Right renal pelvis (tissue), 4 donors: ENCODE measurements around the gene SECTM1. TPM values are rescaled to one million over a fixed set of nuclear protein-coding genes. Genes with fewer than 3 reads are reported as not detected.

ENCODE experiments used
- DNase-seq, 4 donors: peaks; one replicate each; pipeline ENCODE4 v3.0.0-alpha.2; 2013; ENCODE audit warnings: low read depth in 4 of 4, low spot score in 3 of 4, missing footprints in 1 of 4
- polyA plus RNA-seq, 4 donors: library from polyadenylated mRNA; unstranded; fragments of 120-200 nt; gene quantifications; one replicate each; pipeline ENCODE4 v1.2.1, GENCODE V29; 2013; ENCODE audit not compliant: insufficient read length in 4 of 4

SECTM1 gene
- polyA plus RNA-seq, 4 donors, result 1.3 to 2.4 (median 1.5) TPM

DNA sequence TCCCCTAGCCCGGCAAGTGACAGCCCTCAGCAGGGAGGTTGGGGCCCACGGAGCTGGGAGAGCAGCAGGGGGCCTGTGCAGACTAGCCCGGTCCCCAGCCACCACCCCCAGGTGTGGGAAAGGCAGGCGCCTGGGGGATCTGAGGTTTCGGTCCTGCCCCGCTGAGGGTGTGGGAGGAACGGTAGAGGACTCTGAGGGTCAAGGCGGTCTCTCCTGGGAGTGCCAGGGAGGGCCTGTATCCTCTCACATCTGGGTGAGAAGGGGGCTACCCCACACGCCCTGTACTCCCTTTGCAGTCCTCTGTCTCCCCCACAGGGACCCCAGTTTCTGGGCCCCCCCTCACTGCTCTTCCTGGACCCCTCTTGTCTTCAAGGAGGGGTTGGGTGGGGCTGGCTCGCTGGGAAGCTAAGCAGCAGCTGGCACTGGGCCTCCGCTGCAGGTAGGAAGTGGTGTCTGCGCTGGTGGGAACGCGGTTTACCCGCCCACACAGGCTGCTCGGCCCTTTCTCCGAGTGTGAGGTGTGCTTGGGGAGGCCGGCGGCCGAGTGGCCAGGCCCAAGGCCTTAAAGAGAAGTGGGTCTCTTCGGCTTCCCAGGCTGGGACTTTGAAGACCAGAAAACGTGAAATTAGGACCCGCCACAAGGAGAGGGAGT is 31.5 kb downstream of the SECTM1 start:
- DNase-seq, result no peak

DNA sequence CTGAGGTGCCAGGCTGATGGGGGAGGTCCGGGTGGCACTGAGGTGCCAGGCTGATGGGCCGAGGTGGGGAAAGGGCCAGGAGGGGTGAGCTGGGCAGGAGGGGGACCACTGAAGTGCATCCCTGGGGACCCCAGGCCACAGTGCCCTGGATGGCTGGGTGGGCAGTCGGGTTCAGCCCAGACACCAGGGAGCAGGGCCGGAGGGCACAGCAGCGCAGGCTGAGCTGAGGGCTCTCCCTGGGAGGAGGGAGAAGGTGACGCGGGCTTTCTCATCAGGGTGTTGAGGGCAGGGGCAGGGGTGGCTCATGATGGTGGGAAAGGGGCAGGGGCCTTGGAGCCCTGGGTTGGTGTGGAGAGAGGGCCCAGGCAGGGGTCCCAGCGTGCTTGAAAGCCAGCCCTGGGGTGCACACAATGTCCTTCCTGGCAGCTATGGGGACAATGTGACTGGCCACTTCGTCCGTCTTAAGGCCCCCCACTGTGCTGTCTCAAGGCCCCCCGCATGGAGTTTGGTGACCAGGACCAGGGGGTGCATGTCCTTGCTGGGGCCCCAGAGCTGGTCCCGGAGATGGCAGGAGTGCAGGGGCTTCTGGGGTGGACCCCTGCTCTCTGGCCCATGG is 32.2 kb downstream of the SECTM1 start:
- no peak for DNase-seq

DNA sequence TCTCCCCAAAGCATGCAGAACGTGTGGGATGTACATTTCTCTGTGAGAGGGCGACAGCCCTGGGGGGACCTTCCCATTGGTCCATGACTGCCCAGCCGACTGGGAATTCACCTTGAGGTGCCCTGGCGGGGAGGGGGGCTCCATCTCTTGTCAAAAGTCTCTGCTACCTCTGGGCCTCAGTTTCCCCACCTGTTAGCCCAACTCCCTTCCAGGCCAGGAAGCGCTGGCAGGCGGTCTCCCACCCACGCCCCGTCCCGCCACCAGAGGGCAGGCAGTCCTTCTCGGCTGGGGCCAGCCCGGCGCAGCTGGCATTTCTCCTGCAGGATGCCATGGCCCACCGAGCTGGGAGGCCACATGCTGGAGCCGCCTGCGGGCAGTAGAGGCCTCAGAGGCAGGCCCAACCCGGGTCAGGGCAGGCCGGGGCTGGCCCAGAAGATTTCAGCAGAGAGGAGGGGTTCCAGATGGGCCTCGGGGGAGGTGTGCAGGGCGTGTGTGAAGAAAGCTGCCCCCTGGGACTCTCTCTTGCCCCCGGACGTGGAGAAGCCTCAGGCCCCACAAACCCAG is 32.8 kb downstream of the SECTM1 start:
- no peak for DNase-seq

DNA sequence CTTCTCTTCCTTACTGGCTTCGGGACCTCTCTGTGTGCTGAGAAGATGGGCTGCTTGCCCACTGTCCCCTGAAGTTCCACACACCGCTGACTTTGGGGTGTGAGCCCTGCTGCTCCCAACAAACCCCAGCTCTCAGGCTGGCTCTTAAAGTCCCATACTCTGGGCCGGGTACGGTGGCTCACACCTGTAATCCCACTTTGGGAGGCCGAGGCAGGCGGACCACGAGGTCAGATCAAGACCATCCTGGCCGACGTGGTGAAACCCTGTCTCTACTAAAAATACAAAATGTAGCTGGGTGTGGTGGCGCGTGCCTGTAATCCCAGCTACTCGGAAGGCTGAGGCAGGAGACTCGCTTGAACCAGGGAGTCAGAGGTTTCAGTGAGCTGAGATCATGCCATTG is 33.3 kb downstream of the SECTM1 start:
- DNase-seq, result no peak

DNA sequence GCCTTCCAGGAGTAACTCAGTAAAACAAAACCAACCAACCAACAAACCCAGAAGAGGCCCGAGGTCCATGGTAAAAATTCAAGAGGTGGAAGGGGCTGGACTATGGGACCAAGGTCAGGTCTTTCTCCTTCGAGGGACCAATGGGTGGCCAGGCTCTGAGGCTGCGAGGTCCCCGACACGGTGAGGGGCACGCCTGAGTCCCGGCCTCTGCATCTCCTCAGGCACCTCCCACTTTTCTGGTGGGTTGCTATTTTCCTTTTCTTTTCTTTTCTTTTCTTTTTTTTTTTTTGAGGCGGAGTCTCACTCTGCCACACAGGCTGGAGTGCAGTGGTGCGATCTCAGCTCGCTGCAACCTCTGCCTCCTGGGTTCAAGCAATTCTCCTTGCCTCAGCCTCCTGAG is 34.1 kb downstream of the SECTM1 start:
- no peak for DNase-seq

DNA sequence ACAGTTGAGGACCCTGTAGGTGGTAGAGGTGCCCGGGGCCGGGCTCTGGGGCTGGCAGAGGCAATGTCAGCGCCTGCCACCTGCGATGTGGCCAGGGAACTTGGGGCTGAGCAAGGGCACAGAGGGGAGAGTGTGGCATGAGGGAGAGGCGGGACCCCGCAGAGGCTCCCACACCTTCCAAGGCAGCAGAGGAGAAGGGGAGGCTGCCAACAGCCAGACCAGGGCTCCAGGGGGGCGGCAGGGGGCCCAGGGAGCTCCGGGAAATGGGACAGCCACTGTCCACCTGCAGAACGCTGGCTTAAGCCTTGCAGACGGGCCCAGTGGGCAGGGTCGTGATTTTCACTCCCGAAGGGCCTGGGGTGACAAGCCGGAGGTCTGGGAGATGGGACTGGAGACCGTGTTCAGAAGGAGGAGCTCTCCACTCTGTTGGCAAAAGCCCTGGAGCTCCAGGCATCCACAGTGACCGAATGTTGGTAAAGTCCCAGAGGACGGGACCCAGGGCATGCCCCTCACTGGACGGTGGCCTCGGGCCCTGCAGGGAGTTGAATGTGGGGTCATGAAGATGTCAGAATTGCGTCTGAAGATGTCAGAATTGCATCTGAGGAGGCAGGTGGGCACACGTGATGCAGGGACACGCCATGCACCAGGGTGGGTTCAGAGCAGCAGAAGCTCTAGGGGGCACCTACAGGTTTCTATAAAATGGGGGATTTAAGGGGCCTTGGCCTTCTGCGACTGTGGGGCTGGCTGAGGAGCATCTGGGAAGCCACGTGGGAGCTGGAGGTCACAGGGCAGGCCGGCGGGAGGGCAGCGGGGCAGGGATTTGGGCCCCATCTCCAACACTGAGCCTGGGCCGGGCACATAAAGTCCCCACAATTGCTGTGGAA is 34.8 kb downstream of the SECTM1 start:
- no peak for DNase-seq

DNA sequence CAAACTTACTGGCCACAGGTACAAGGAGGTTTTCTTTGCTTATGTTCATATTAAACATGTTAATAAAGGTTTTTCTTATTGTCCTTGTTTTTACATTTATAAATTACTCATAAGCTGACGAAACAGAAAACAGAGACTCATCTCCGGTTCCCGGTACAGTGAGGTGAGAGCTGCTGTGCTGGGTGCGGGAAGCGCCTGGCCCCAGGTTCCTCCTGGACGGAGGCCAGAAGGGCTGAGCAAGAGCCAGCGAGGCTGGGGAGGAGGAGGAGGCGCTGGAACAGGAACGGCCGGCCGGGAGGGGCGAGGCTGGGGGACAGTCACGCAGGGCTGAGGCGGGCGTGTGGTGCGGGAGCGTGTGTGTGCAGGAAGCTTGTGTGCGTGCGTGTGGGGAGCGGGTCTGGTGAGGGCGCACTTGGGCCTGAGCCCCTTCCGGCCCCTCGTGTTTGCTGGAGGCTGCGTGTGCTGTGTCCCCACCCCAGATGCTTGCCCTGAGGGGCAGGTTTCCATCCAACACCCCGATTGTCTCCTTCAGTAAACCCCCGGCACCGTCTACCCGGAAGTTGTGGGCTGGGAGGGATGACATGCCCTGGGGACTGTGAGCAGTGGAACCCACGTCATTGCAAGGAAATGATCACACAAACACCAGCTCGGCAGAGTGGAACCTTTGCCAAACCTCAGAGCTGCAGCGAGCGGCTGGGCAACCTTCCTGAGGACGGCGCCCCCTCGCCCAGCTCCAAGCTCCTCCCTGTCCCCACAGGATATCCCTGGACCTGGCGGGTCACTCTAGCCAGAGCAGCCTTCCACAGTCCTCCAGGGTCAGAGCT is 35.6 kb downstream of the SECTM1 start:
- no peak for DNase-seq

DNA sequence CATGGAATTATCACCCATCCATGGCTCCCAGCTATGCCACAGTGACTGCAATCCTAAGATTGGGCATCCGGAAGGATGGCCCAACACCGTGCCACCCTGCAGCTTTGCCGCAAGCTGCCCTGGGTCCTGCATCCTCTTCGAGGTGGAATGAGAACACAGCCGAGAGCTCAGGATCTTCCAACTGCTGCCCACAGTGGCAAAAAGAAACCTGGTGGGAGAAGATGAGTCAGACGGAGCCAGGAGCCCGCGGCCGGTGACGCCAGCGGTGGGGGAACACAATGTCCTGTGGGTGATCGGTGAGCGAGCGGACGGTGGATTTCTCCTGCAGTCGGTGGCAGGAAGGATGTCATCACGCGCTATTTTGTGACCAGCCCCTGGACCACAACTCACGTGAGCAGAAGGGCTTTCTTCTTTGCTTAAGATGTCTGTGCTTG is 36.3 kb downstream of the SECTM1 start:
- DNase-seq, result no peak

DNA sequence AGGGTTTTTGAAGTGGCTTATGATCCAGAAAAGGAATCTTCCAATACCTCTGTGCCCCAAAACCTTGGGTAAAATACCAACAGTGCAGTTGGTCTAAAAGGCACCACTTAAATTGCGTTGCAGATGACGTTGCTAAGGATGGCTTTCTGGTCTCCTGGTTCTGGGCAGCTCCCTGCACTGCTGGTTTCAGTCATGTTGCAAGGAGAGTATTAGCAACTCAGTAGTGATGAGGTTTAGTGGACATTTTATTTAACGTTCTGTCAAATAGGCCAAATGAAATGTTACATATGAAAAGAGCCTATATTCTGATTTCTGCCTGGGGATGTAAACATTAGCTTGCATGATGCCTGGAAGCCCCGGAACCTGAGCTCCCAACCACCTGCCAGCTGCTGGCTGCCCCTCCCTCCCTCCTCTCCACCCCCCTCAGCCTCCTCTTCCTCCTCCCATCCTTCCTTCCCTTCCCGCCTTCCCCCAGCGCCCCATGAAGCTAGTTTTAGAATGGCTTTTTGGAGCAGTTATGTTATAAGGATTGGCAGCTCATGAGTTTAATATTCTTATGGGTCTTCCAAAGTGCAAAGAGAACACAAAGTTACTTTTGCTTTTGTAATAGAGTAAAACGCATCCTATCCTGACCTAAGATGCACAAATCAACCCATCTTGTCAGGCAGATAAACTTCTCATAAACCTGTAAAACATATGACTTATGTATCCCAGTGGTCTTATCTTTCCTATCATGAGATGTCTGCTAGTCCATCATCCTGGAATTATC is 36.9 kb downstream of the SECTM1 start:
- DNase-seq, result no peak

DNA sequence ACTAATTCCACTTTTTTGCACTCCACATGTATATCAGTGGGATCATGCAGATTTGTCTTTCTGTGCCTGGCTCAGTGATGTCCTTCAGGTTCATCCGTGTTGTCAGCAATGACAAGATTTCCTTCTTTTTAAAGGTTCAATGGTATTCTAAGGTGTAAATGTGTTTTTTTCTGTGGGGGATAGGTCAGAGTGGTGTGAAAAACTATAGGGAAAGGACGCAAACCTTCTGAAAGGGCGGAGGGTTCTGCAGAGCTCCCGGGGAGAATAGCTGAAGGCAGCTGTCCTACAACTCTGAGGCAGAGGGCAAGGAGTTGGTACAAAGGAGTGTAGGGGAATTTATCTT is 38.1 kb downstream of the SECTM1 start:
- DNase-seq, result no peak

DNA sequence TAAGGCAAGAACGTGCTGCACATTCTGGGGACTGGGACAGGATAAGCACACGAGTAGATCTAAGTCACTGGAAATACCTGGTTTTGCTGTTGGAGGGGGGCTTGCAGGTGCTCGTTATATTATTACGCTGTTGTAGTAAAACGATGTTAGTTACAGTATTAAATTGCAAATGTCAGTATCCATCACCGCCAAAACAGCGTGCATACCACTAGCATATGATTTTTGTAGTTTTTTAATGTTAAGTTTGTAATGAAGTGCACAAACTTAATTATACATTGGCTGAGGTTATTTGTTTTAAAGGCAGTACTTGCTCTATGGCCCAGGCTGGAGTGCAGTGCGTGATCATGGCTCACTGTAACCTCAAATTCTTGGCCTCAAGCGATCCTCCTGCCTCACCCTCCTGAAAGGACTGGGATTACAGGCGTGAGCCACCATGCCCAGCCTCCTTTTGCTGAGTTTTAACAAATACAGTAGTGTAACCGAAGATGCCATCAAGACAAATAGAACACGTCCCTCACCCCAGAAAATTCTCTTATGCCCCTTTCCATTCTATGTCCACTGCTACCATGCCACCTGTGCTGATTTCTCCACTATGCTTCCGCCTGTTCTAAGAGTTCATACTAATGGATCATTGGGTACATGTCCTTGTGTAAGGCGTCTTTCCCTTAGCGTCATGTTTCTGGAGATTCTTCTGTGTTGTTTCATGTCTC is 39.3 kb downstream of the SECTM1 start:
- no peak for DNase-seq

DNA sequence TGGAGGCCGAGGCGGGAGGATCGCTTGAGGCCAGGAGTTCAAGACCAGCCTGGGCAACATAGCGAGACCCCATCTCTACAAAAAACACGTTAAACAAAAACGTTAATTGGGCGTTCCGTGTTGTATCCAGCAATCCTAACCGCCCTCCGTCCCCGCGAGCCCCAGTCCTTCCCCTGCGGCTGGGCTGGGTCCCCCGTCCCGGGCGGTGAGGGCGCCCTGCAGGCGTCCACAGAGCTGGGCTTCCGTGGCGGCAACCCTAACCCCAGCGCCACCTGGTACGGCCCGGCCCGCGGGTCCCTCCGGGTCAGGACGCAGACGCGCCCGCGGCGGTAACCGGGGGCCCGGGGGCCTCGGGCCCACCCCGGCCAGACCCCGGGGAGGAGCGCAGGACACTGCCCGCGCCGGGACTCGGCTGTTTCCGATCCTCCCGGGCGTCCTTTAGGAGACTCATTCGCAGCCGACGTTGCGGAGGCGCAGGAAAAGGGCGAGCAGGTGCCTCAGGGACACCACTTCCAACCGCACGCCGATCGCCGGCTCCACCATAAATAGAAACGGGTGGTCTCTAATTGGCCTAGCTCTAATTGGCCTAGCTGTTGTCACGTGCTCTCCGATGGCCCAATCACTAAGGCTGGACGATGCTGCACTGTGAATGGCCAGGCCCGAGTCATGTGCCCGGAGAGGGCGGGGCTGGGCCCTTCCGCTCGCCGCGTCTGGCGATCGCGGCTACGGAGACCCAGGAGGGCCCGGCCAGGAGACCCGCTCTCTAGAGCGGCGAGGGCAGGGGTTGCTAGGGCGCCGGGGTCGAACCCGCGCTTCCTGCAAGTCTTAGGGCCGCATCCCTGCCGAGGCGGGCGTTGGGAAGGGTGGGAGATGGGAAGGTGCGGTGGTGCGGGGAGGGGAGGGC is 41.1 kb downstream of the SECTM1 start:
- DNase-seq, result peak; percentile 86 to 95 (median 93)

DNA sequence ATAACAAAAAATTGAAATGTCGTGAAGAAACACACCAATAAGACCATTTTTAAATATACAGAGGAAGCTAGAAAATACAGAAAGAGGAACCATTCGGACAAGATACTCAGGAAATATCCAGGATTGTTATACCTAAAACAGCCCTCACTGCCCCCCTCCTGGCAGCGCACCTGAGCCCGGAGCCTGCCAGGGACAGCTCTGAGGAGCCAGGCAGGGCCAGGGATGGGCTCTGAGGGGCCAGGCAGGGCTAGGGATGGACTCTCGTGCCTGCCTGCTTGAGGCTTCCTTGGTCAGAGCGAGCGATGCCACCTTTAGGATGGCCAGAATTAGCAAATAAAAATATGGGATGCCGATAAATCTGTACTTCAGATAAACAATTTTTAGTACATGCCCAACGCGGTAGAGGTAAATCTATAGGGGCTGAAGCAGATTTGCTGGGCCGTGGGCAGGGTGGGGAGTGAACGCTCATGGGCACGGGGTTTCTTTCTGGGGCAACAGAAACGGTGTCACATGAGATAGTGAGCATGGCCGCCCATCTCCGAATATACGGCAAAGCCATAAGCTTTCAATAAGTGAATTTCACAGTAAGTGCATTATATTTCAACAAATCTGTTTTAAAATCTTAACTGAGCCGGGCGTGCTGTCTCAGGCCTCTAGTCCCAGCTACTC is 41.9 kb downstream of the SECTM1 start:
- no peak for DNase-seq

DNA sequence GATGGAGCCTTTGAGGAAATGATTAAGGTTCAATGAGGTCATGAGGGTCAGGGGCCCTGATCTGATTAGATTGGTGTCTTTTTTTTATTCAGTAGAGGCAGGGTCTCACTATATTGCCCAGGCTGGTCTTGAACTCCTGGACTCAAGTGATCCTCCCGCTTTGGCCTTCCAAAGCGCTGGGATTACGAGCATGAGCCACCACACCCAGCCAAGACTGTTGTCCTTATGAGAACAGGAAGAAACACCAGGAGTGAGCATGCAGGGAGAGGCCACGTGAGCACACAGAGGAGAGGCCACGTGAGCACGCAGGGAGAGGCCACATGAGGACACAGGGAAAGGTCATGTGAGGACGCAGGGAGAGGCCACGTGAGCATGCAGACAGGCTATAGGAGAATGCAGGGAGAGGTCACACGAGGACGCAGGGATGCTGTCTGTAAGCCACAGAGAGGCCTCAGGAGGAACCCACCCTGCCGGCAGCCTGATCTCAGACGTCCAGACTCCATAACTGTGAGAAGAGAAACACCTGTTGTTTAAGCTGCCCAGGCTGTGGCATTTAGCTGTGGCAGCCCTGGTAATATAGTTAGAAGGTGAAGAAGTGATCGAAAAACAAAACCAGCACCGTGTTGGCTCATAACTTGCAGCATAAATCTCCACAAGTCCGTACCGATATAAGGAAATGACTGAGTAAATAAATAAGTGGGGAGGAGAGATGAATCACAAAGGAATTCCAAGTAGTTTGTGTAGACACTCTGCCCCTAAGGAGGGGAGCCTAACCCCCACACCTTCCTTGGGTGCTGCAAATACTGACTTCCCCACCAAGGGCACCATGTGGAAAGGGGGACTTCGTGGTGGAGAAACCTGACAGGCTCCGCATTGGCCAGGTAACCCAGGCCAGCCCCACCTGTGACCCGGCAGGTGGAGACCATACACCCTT is 45.4 kb downstream of the SECTM1 start:
- DNase-seq, result no peak

DNA sequence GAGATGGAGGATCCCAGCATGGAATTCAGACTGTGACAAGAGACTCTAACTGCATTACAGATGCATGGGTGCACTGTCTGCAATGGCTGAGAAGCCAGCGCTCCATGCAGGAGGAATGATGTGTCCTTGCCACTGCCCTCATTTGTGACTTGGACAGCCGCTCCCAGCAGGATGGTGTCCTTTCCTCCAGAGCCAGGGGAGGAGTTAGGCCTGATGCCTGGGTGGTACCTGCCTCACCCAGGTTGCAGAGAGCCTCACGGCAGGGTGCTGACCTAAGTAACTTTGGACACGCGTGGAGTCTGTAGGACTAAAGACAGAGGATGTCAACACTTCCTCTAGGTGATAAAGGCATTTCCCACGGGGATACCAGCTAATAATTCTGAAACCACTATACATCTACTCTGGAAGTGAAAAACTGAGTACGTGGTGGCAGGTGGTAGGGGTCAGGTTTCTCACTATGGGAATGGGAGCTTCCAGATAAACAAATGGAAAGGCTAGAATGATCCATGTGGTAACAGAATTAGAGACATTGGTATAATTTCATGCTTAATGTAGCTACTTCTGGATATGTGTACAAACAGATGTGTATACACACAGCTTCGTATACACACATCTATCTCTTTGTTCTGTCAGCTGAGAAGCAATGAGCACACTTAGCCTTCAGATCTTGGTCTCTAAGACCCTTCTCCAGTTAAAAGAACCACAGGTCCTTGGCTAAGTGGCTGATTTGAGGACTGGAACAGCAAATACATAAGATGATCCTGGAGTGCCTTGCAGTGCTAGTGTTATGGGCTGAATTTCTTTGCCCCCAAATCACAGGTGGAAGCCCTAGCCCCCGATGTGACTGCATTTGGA is 46.3 kb downstream of the SECTM1 start:
- DNase-seq, result no peak

DNA sequence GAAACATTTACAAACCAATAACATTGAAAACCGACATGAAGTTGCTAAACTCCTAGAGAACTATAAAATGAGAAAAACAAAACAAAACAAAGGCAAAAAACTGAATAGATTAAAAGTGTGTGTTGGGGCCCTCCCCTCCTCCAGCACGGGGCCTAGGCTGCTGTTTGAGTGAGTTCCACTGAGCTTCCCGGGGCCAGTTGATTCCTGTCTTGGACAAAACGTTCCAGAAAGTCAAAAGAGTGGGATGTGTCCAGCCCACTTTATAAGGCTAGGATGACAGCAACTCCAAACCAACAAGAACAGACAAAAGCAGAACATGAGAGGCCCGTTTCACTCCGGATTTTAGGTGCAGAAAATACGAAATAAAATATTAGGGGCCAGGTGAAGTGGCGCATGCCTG is 48.4 kb downstream of the SECTM1 start:
- no peak for DNase-seq
